ENCODE data around the gene KXD1.
A peak's percentile ranks its signal among the peaks of the same experiment; 100 is the strongest.
"Not testable (repeated sequence)": the region's sequence is repeated elsewhere in the genome, so short reads cannot be mapped to it uniquely, and the experiment has no call there.

The KXD1 gene

DNA sequence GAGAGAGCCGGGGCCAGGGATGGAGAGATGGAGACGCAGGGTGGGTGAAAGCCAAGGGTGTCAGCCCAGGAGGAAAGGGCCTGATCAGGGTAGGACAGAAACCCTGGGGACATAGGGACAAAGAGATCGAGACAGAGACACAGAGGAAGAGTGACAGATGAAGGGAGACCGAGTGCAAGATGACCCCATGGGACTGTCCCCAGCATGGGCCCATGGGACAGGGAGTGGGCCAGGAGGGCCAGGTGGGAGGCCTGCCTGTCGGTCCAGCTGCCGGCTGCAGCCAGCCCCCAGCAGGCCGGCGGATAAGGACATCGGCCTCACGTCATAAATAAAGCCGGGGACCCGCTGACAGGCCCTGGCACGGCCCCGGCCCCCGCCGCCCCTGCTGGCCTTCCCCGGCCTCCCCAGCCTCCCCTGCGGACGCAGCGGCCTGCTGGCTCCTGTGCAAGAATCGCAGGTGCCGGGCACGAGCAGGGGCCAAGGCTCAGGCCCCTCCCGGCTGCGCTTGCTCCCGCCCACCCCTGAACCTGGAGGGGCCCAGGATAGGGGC, 37.2 kb downstream of the KXD1 start:
- H3K27ac Mint-ChIP-seq: peak overlapping the region; percentile 92
- H3K27me3 Mint-ChIP-seq: peaks cover 35 to 41% of the 10 kb centered on the region in 2 donors
- no peak for DNase-seq
- H3K36me3 Mint-ChIP-seq: peaks cover 14 to 16% of the 10 kb centered on the region in 2 donors
- H3K4me3 Mint-ChIP-seq: peak overlapping the region; percentile 81 to 82
- H3K9me3 Mint-ChIP-seq: no peaks in the 10 kb centered on the region
- H3K4me1 Mint-ChIP-seq: peaks cover 18 to 48% of the 10 kb centered on the region in 2 donors
- peak; percentile 15 to 28 for ATAC-seq (replicated peaks)

DNA sequence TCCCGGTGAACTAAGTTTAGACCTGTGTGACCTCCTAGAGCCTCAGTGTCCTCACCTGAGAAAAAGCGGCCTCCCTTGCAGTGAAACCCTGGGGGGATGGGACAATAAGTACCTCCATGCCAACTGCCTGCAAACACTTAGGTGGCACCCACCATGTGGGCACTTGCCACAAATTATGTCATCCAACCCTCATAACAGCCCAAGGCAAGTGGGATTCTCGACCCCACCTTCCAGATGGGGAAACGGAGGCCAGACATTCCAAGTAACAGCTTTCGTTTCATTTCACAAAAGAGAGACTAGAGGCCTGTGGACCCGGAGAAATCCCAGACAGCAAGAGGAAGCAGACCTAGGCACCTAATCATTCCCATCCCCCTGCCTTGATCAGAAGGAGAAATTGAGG, 37.8 kb downstream of the KXD1 start:
- Mint-ChIP-seq H3K27me3 (peaks cover 35 to 47% of the 10 kb centered on the region in 2 donors), H3K4me1 (peaks cover 15 to 43% of the 10 kb centered on the region in 2 donors), H3K27ac (no peak overlapping the region), H3K9me3 (no peaks in the 10 kb centered on the region), H3K4me3 (peak overlapping the region; percentile 28 to 47), H3K36me3 (peaks cover 12% of the 10 kb centered on the region in 2 donors)
- no peak for ATAC-seq (replicated peaks)
- DNase-seq: no peak

- peaks cover 40 to 56% of the 10 kb centered on the region in 2 donors for H3K27me3 Mint-ChIP-seq
- H3K9me3 Mint-ChIP-seq: no peaks in the 10 kb centered on the region
- H3K27ac Mint-ChIP-seq: no peak overlapping the region
- DNase-seq (no peak), ATAC-seq (replicated peaks) (peak in 1 of 2 donors; percentile 37)
- H3K4me3 Mint-ChIP-seq: no peak overlapping the region
- peaks cover 0 to 4% of the 10 kb centered on the region in 2 donors for H3K36me3 Mint-ChIP-seq
- peaks cover 12 to 38% of the 10 kb centered on the region in 2 donors for H3K4me1 Mint-ChIP-seq
Observed at GRCh38 chr19:18596752-18597157, 39.1 kb downstream of the KXD1 start.

DNA sequence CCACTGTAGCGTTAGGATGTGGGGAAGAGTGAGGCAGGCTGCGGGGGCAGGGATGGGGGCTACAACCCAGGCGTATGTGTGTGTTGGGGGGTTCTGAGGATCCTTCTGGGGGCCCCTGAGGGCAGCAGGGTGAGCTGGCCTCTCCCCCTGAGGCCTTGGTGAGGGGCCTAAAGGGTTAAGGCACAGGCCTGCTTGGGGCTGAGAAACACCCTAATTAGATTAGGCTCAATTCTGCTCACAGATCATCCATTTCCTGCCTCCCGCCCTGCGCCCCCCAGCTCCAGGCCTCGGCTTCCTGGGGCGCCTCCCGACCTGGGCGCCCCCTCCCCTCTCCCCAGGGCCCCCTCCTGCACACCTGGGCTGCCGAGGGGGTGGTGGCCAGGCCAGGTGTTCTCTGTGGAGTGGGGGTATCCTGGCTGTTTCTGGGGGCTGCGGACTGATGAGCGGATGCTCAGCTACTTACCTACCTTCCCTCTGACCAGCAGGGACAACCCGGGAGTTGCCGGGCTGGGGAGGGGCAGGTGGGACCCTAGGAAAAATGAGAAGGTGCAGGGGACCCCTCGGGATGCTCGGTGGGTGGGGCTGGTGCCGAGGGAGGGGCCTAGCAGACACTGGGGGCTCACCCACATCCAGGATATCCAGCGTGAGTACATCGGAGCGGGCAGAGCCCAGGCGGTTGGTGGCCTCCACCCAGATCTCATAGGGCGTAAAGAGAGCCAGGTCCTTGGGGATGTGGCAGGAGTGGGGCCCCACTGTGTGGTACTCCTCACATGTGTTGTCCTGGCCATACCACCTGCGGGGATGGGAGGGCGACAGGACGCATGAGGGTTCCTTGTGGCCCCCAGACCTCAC, 40.4 kb downstream of the KXD1 start:
- peaks cover 13 to 41% of the 10 kb centered on the region in 2 donors for H3K4me1 Mint-ChIP-seq
- DNase-seq (no peak), ATAC-seq (replicated peaks) (no peak)
- peaks cover 49 to 68% of the 10 kb centered on the region in 2 donors for H3K27me3 Mint-ChIP-seq
- H3K27ac Mint-ChIP-seq: no peak overlapping the region
- no peaks in the 10 kb centered on the region for H3K9me3 Mint-ChIP-seq
- H3K36me3 Mint-ChIP-seq: no peaks in the 10 kb centered on the region
- H3K4me3 Mint-ChIP-seq: no peak overlapping the region

- Mint-ChIP-seq H3K27ac (no peak overlapping the region), H3K4me3 (no peak overlapping the region), H3K4me1 (peaks cover 12 to 35% of the 10 kb centered on the region in 2 donors), H3K9me3 (no peaks in the 10 kb centered on the region), H3K27me3 (peaks cover 55 to 77% of the 10 kb centered on the region in 2 donors), H3K36me3 (no peaks in the 10 kb centered on the region)
- DNase-seq (no peak), ATAC-seq (replicated peaks) (no peak)
Observed at GRCh38 chr19:18599485-18599884, 41.8 kb downstream of the KXD1 start.

GRCh38 chr19:18600692-18601397, 43.2 kb downstream of the KXD1 start:
- H3K4me3 Mint-ChIP-seq; H3K36me3 Mint-ChIP-seq; DNase-seq; H3K27ac Mint-ChIP-seq; ATAC-seq (replicated peaks); H3K9me3 Mint-ChIP-seq: not testable (repeated sequence)
- H3K4me1 Mint-ChIP-seq: peaks cover 12 to 33% of the 10 kb centered on the region in 2 donors
- H3K27me3 Mint-ChIP-seq: peaks cover 56 to 84% of the 10 kb centered on the region in 2 donors

DNA sequence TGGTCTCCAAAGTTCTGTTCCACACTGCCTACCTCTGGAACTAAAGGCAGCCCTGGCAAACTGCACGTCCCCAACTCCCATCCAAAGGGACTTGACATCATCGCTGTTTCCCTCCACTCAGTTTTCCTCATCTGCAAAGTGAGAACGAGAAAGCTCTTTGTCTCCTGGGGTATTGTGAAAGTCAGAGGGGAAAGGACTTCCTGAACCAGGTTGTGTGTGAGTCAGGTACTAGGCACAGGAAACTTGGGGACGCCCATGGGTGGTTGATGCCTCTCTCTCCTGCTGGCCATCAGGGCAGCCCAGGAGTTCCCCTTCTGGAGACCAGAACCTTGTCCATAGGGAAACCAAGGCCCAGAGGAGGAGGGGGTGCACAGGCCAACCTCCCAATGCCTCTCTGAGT, 44.2 kb downstream of the KXD1 start:
- H3K27ac Mint-ChIP-seq: no peak overlapping the region
- no peak for DNase-seq
- no peak for ATAC-seq (replicated peaks)
- no peak overlapping the region for H3K4me3 Mint-ChIP-seq
- H3K27me3 Mint-ChIP-seq: peaks cover 51 to 77% of the 10 kb centered on the region in 2 donors
- no peaks in the 10 kb centered on the region for H3K36me3 Mint-ChIP-seq
- peaks cover 8 to 26% of the 10 kb centered on the region in 2 donors for H3K4me1 Mint-ChIP-seq
- no peaks in the 10 kb centered on the region for H3K9me3 Mint-ChIP-seq

DNA sequence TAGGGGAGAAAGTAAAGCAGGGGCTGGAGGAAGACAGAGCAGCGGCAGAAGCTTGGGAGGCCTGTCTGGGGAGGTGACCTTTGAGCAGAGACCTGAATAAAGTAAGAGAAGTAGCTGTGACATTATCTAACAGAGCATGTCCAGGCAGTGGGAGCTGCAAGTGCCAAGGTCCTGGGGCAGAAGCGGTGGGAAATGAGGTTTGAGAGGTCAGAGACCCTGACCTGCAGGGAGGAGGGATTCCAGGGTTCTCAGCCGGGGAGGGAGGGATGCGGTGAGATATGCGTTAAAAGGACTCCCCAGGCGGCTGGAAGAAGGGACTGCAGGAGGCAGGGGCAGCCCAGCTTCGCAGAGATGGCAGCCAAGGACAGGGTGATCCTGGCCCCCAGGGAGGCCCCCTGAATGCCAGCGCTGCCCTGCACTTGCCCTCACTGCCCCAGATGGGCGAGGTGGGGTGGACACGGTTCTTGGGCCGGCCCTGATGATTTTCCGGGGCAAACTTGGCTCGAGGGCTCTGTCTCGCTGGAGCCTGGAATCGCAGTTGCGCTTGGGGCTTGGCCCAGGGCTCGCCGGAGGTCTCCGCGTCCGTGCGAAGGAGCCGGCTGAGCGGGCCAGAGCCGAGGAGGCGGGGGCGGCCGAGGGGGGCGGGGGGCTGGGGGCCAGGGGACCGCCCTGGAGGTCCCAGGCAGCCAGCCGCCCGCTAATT, 45.7 kb downstream of the KXD1 start:
- peak overlapping the region; percentile 16 for H3K27ac Mint-ChIP-seq
- no peaks in the 10 kb centered on the region for H3K36me3 Mint-ChIP-seq
- peaks cover 12 to 35% of the 10 kb centered on the region in 2 donors for H3K4me1 Mint-ChIP-seq
- ATAC-seq (replicated peaks): peak; percentile 66 to 67
- peak overlapping the region in 1 of 2 donors; percentile 33 for H3K4me3 Mint-ChIP-seq
- DNase-seq: no peak
- no peaks in the 10 kb centered on the region for H3K9me3 Mint-ChIP-seq
- H3K27me3 Mint-ChIP-seq: peaks cover 60 to 80% of the 10 kb centered on the region in 2 donors

- Mint-ChIP-seq H3K27ac (no peak overlapping the region), H3K27me3 (peaks cover 63 to 80% of the 10 kb centered on the region in 2 donors), H3K4me1 (peaks cover 12 to 35% of the 10 kb centered on the region in 2 donors), H3K36me3 (no peaks in the 10 kb centered on the region), H3K9me3 (no peaks in the 10 kb centered on the region), H3K4me3 (no peak overlapping the region)
- DNase-seq (no peak), ATAC-seq (replicated peaks) (no peak)
Observed at GRCh38 chr19:18603958-18604819, 46.5 kb downstream of the KXD1 start.

- ATAC-seq (replicated peaks) (no peak), DNase-seq (no peak)
- Mint-ChIP-seq H3K4me3 (no peak overlapping the region), H3K27ac (no peak overlapping the region), H3K36me3 (no peaks in the 10 kb centered on the region), H3K4me1 (peaks cover 12 to 35% of the 10 kb centered on the region in 2 donors), H3K27me3 (peaks cover 63 to 80% of the 10 kb centered on the region in 2 donors), H3K9me3 (no peaks in the 10 kb centered on the region)
Observed at GRCh38 chr19:18604820-18605159, 47.1 kb downstream of the KXD1 start.

DNA sequence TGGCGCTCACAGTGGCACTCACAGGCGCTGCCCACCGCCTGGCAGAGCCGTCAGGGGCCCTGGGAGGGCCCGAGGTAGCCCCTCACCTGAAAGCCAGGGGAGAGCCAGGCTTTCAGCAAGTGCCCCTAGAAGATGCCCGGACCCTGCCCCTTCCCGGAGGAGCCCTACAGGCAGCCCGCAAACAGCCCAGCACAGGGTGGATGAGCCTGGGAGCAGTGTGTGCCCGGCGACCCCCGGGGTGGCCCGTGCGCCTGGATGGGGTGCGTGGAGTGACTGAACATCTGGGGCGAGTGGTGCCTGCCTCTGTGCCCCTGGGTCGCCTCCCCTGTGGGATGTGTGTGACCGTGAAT, 47.5 kb downstream of the KXD1 start:
- Mint-ChIP-seq H3K27ac (peak overlapping the region; percentile 38), H3K4me1 (peaks cover 12 to 35% of the 10 kb centered on the region in 2 donors), H3K27me3 (peaks cover 66 to 80% of the 10 kb centered on the region in 2 donors), H3K9me3 (no peaks in the 10 kb centered on the region), H3K4me3 (peak overlapping the region in 1 of 2 donors; percentile 2), H3K36me3 (no peaks in the 10 kb centered on the region)
- DNase-seq (no peak), ATAC-seq (replicated peaks) (no peak)

DNA sequence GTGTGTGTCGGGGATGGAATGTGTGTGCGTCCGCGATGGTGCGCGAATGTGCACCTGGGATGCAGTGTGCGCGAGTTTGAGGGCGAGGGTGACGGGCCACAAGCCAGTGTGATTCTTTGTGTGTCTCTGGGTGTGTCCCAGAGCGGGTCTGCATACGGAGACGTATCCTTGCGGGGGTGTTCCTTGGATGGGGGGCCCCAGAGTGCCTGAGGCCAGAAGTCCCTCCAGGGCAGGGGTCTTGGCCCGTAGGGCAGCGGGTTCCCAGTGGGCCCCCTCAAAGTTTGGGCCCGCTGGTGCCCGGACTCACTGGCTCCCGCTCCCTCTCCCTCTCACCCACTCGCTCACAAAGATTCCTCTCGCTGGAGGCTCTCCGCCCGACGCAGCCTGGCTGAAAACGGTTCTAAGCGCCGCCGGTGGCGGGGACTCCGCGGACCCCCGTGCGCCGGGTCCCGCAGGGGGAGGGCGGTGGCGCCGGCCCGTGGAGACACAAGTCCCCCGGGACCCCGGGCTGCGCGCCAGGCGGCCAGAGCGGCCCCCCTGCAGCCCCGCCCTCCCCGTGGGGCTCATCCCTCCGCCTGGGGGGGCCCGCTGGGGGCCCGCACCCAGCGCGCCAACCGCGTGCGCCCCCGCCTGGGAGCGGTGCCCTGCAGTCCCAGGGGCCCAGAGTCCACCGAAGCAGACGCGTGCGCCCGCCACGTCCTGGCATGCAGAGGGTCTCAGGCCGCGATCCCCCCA, 48.0 kb downstream of the KXD1 start:
- DNase-seq (no peak), ATAC-seq (replicated peaks) (no peak)
- H3K9me3 Mint-ChIP-seq: no peaks in the 10 kb centered on the region
- H3K27ac Mint-ChIP-seq: peak overlapping the region; percentile 38
- H3K4me3 Mint-ChIP-seq: peak overlapping the region in 1 of 2 donors; percentile 2
- peaks cover 12 to 36% of the 10 kb centered on the region in 2 donors for H3K4me1 Mint-ChIP-seq
- peaks cover 69 to 79% of the 10 kb centered on the region in 2 donors for H3K27me3 Mint-ChIP-seq
- no peaks in the 10 kb centered on the region for H3K36me3 Mint-ChIP-seq
